K562 (cell line): Measurements from ENCODE around the gene TMEM126A. TPM values are rescaled to one million over a fixed set of nuclear protein-coding genes. Genes with fewer than 3 reads are reported as not detected.
A peak's percentile ranks its signal among the peaks of the same experiment; 100 is the strongest.

Experiments
- ATAC-seq: fragments of 200-7000 bp; cut with Tn5 transposase; 3 replicates; pipeline ENCODE4 v1.9.1; 2020; ENCODE audit warnings: moderate library complexity
- BruUV-seq: library from RNA; stranded (reverse); fragments of 400-500 nt; replicated peaks from 2 replicates; lab custom pipeline; 2021; lab: Mats Ljungman, UMichigan
- CTCF ChIA-PET: fragments of 300-600 bp; formaldehyde crosslinking; extraction: SDS; loops from one replicate; lab custom pipeline; 2021; ENCODE audit warnings: low intra/inter-chr PET ratio; lab: Yijun Ruan, JAX
- POLR2A ChIA-PET: fragments of 300-600, 350-650 bp; sonication (Branson Sonifier 250); formaldehyde crosslinking; extraction: SDS; loops from one replicate; lab custom pipeline; 2021; ENCODE audit warnings: antibody characterized with exemption, inconsistent platforms; lab: Yijun Ruan, JAX
- DNase-seq, 4 experiments: peaks; one replicate each; pipeline versions ENCODE4 v3.0.0 to v3.0.0-alpha.2; 2011 to 2018; ENCODE audit warnings: low spot score in 3 of 4, mixed read lengths in 3 of 4; ENCODE audit errors: extremely low read depth in 1 of 4
- FAIRE-seq: peaks from 2 replicates; lab custom pipeline; 2011; peaks lifted over from hg19 to GRCh38; lab: Jason Lieb, UNC
- H2AFZ ChIP-seq: 2 replicates; pipeline ENCODE4 v1.6.0; 2011; ENCODE audit warnings: low read depth, low read length, control low read depth, inconsistent platforms
- H3K27ac ChIP-seq: fragments of 200-600 bp; 3 replicates; pipeline ENCODE4 v1.8.0; 2011; ENCODE audit warnings: low read depth, mild to moderate bottlenecking, control low read depth, inconsistent platforms, low read length, moderate library complexity, mixed read lengths; ENCODE audit errors: extremely low read depth
- H3K27me3 ChIP-seq, 2 experiments: fragments of 300-600 bp in 1 of 2; 2 replicates in 1 of 2; 3 replicates in 1 of 2; pipeline versions ENCODE4 v1.6.0 to v1.8.0; 2011; ENCODE audit warnings: inconsistent platforms in 2 of 2, low read length in 2 of 2, mild to moderate bottlenecking in 1 of 2, mixed read lengths in 1 of 2, moderate library complexity in 1 of 2; ENCODE audit not compliant: control insufficient read depth in 2 of 2, insufficient read depth in 2 of 2
- H3K36me3 ChIP-seq: fragments of 300-600 bp; 3 replicates; pipeline ENCODE4 v1.8.0; 2011; ENCODE audit warnings: mild to moderate bottlenecking, low read length, inconsistent platforms; ENCODE audit not compliant: control insufficient read depth, insufficient read depth
- H3K4me1 ChIP-seq, 2 experiments: fragments of 200-600 bp in 1 of 2; replicated peaks in 1 of 2; 2 replicates in 1 of 2; 3 replicates in 1 of 2; pipeline versions ENCODE4 v1.5.1 to v1.8.0; 2011; ENCODE audit warnings: inconsistent platforms in 2 of 2, low read length in 2 of 2, mild to moderate bottlenecking in 1 of 2, mixed read lengths in 1 of 2, moderate library complexity in 1 of 2; ENCODE audit not compliant: control insufficient read depth in 2 of 2, insufficient read depth in 2 of 2
- H3K4me2 ChIP-seq: 2 replicates; pipeline ENCODE4 v1.6.1; 2011; ENCODE audit warnings: low read length, control low read depth, inconsistent platforms, mixed read lengths; ENCODE audit not compliant: insufficient read depth
- H3K4me3 ChIP-seq: fragments of 200-600 bp; sonication (generic), shearing (Covaris generic); 2 replicates; pipeline ENCODE4 v1.5.1; 2016; ENCODE audit warnings: control low read depth, inconsistent platforms
- H3K79me2 ChIP-seq: fragments of 200-600 bp; 3 replicates; pipeline ENCODE4 v1.8.0; 2011; ENCODE audit warnings: low read length, inconsistent platforms; ENCODE audit not compliant: control insufficient read depth, insufficient read depth
- H3K9ac ChIP-seq, 2 experiments: 2 replicates each; pipeline versions ENCODE4 v1.6.0 to v1.6.1; 2011; ENCODE audit warnings: low read depth in 2 of 2, low read length in 2 of 2, control low read depth in 1 of 2, inconsistent platforms in 1 of 2, mild to moderate bottlenecking in 1 of 2, mixed read lengths in 1 of 2; ENCODE audit not compliant: insufficient read depth in 1 of 2
- H3K9me1 ChIP-seq: one replicate; pipeline ENCODE4 v1.6.0; 2011; ENCODE audit warnings: inconsistent platforms, mild to moderate bottlenecking, low read length, moderate library complexity; ENCODE audit not compliant: control insufficient read depth, insufficient read depth
- H3K9me3 ChIP-seq: replicated peaks from 2 replicates; pipeline ENCODE4 v1.5.1; 2011; ENCODE audit warnings: low read depth, low read length, inconsistent platforms; ENCODE audit not compliant: control insufficient read depth, insufficient read depth
- H4K20me1 ChIP-seq: replicated peaks from 2 replicates; pipeline ENCODE4 v1.6.1; 2011; ENCODE audit warnings: low read length, inconsistent platforms, mixed read lengths; ENCODE audit not compliant: control insufficient read depth, insufficient read depth
- NRF1 ChIP-seq, 2 experiments: fragments of 450-650 bp; IDR thresholded peaks in 1 of 2; conservative IDR thresholded peaks in 1 of 2; 2 replicates each; pipeline ENCODE4 v1.6.1; 2014; ENCODE audit warnings: mild to moderate bottlenecking in 2 of 2
- RFX5 ChIP-seq: IDR thresholded peaks from 2 replicates; pipeline ENCODE4 v1.6.1; 2011; ENCODE audit warnings: low read depth, mild to moderate bottlenecking, improper control_type of control experiment, low read length
- WGBS: fragments of 100-300 bp; shearing (Covaris generic); methylation state at CpG from one replicate; pipeline ENCODE4 v1.1.6; 2016; ENCODE audit warnings: low coverage, mixed read lengths; ENCODE audit not compliant: insufficient coverage; ENCODE audit errors: missing lambda C conversion rate; 5-methylcytosine and 5-hydroxymethylcytosine counted together
- in situ Hi-C: fragments of 300-500 bp; cut with MboI; formaldehyde crosslinking; loops from 4 replicates; pipeline ENCODE4 v1.15.0; 2018; ENCODE audit warnings: inconsistent platforms, mixed read lengths
- intact Hi-C: fragments of 100-400 bp; cut with micrococcal nuclease; formaldehyde crosslinking; loops from 2 replicates; pipeline ENCODE4 v1.14.2; 2022
- polyA plus RNA-seq, 8 experiments: library from polyadenylated mRNA; depleted of rRNA in 4 of 8; stranded (reverse) in 5 of 8; unstranded in 3 of 8; fragments of >200 nt; fragmentation: Nextera tagmentation in 2 of 8; fragmentation: Illumina TruSeq in 1 of 8; extraction: Ambion mirVana in 2 of 8; extraction: Trizol in 1 of 8; gene quantifications; 2 replicates each; pipeline versions ENCODE4 v1.2.1 to v1.2.3, GENCODE V29; 2011 to 2014; ENCODE audit warnings: inconsistent platforms in 1 of 8, missing spikeins in 1 of 8
- total RNA-seq, 7 experiments: library from RNA; depleted of rRNA in 6 of 7; stranded (reverse); fragments of >200 nt in 6 of 7; fragmentation: Illumina TruSeq in 2 of 7; extraction: Trizol in 2 of 7; gene quantifications; 2 replicates each; pipeline versions ENCODE4 v1.2.1 to v1.2.3, GENCODE V29; 2011 to 2021; ENCODE audit warnings: low replicate concordance in 1 of 7
- TF ChIP-seq, protein P1 (sequence below), 3 experiments: fragments of 200-800 bp in 1 of 3; sonication (Bioruptor generic) in 1 of 3; sonication (generic) in 1 of 3; formaldehyde crosslinking in 1 of 3; IDR thresholded peaks; 2 replicates each; pipeline versions ENCODE4 v1.6.1 to v1.8.0; 2016 to 2022; ENCODE audit warnings: mild to moderate bottlenecking in 2 of 3, missing compliant biosample characterization in 2 of 3, missing genetic modification characterization in 2 of 3, missing genetic modification reagents in 1 of 3
- TF ChIP-seq, protein P2 (sequence below), 2 experiments: IDR thresholded peaks; 2 replicates each; pipeline ENCODE4 v1.6.1; 2011; ENCODE audit warnings: borderline replicate concordance in 1 of 2, control low read depth in 1 of 2, low read depth in 1 of 2, low read length in 1 of 2, mild to moderate bottlenecking in 1 of 2, mixed read lengths in 1 of 2, moderate library complexity in 1 of 2; ENCODE audit not compliant: insufficient read depth in 1 of 2, insufficient read length in 1 of 2, poor library complexity in 1 of 2, severe bottlenecking in 1 of 2; ENCODE audit errors: extremely low read depth in 1 of 2

Gene TMEM126A
- total and polyA plus RNA-seq, 9 of the 15 experiments (the other 6 are each of a cell fraction or from before 2014, with no cell fraction given) = 19.3 to 154 (median 56.3) TPM

DNA sequence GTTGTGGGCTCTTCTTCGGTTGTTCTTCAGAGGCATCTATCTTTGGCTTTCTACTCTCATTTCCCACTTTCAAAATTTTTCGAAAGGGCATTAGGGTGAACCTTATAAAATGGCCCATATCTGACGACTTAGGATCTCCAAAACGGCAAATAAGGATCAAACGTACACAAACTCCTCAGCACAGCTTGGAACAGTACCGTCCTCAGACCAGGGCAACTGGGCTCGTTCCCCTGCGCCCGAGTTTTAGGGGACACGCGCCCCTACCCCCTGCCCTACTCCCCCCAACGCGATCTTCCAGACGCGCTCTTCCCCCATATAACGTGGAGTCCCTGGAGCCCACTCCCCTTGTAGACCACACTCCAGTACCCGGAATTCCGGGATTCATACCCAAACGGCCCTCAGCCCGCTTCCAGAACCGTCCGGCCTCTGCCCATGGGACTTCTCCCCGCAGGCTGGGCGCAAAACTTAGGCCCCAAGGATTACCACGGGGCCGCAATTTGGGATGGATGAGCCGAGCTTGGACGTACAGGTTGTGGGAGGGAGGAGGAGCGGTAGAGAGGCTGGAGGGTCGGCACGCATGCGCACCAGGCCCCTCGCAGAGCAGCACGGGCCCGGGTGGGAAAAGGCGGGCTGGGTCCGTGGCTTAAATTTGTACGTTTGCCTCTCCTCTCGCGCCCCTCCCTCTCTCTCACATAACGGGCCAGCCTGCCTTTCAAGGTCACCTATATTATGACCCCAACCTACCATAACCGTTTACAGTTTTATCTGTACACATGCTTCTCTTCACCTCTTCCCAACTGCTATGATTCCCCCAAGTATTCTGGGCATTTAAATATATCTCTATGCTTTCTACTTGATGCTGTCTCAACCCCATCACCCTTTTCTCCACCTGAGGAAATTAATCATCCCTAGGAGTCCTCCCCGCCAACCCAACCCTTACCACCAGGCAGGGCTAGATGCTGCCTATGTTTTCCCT lies 34.9 kb downstream of the TMEM126A start:
- POLR2A ChIA-PET = no interaction called here

More for the DNA sequence above, 34.9 kb downstream of the TMEM126A start:
- ATAC-seq (peak; percentile 62), DNase-seq (peak; percentile 15 to 40 (median 22)), FAIRE-seq (no peak)
- intact Hi-C loops (no loop called here), in situ Hi-C loops (no loop called here)
- H3K79me2 ChIP-seq = no peaks in the 10 kb centered on the region
- no peak overlapping the region for H3K9ac ChIP-seq
- no TSS peak for BruUV-seq
- H3K9me3 ChIP-seq = no peaks in the 10 kb centered on the region
- TF ChIP-seq, protein P1, sequence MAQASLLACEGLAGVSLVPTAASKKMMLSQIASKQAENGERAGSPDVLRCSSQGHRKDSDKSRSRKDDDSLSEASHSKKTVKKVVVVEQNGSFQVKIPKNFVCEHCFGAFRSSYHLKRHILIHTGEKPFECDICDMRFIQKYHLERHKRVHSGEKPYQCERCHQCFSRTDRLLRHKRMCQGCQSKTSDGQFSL (CRISPR knock-in tag; IDR thresholded peaks at IDR 0.05) = no peak
- TF ChIP-seq, protein P1 (tag; IDR thresholded peaks at IDR 0.05) = no peak
- TF ChIP-seq, protein P2, sequence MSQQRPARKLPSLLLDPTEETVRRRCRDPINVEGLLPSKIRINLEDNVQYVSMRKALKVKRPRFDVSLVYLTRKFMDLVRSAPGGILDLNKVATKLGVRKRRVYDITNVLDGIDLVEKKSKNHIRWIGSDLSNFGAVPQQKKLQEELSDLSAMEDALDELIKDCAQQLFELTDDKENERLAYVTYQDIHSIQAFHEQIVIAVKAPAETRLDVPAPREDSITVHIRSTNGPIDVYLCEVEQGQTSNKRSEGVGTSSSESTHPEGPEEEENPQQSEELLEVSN (IDR thresholded peaks at IDR 0.05; ENCODE audit: borderline replicate concordance in 1 of 2, extremely low read depth in 1 of 2, insufficient read depth in 1 of 2, insufficient read length in 1 of 2, low read depth in 1 of 2, low read length in 1 of 2, poor library complexity in 1 of 2, severe bottlenecking in 1 of 2) = peak in 1 of 2 experiments; percentile 24
- TF ChIP-seq RFX5 (no peak), NRF1 (conservative IDR thresholded peaks at IDR 0.05 in 1 of 2, IDR thresholded peaks at IDR 0.05 in 1 of 2) (peak; percentile 84 to 87)
- no peaks in the 10 kb centered on the region for H3K36me3 ChIP-seq
- no peak overlapping the region for H3K4me2 ChIP-seq
- H3K4me3 ChIP-seq = no peak overlapping the region
- H4K20me1 ChIP-seq = no peaks in the 10 kb centered on the region
- peaks cover 5 to 27% of the 10 kb centered on the region in 2 experiments for H3K27me3 ChIP-seq
- H2AFZ ChIP-seq = peak overlapping the region; percentile 69; the same call in 1 of the 2 replicates
- WGBS = 20% methylated on average over 27 of the region's 43 CpGs
- H3K4me1 ChIP-seq = peaks cover 0 to 9% of the 10 kb centered on the region in 2 experiments; a peak in 1 of 5 replicates
- CTCF ChIA-PET = no interaction called here
- no peaks in the 10 kb centered on the region for H3K9me1 ChIP-seq
- no peak overlapping the region for H3K27ac ChIP-seq
